GM21390 (cell line): ENCODE measurements around the gene DGKD.

Source experiments
- ATAC-seq: cut with Tn5 transposase; IDR thresholded peaks from one replicate; pipeline ENCODE4 v1.9.1; 2021; ENCODE audit not compliant: unreplicated experiment

DGKD gene

DNA sequence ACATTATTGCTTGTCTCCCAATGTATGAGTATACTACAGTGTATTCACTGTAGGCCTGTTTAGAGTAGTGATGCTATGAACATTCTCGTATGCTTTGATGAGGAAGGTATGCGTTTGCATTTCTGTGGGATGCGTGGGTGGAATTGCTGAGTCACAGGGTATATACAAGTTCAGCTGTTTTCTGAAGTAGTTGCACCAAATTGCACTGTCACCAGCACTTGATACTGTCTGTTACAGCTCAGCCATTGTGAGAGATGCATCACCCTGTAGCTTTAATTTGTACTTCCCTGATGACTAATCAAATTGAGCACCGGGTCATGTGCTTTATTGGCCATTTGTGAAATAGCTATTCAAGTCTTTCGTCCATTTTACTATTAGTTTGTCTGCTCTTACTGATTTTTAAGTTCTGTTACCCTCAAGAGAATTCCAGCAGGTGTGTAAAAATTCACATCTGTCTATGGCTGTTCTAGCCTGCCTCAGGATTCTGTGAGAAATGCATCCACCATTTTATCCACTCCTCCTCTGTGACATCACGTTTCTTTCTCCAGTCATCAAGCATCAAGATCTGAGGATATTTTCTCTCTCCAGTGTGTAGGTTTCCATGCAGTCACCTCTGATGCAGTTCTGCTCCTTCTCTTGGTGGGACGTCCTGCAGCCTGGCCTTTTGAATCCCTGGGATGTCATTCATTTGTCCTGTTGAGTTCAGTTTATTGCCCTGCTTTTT is 72.5 kb downstream of the DGKD start:
- ATAC-seq, result no peak

DNA sequence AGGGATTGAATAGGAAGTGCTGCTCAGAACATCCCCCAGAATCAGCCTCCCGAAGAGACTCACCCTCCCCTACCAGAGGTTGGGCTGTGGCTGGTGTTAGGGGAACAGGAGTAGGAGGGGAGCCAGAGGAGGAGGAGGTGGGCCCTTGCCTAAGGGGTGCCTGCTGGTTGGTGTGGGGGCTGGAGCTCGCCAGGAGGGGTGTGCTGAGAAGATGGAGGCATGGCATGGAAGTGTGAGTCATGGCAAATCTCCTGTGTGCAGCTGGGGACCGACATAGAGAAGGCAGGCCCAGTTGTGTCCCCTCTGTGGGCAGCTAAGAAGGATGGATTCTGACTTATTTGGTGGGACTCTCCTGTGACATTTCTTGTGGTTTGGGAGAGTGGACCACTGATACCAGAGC is 73.7 kb downstream of the DGKD start:
- no peak for ATAC-seq

DNA sequence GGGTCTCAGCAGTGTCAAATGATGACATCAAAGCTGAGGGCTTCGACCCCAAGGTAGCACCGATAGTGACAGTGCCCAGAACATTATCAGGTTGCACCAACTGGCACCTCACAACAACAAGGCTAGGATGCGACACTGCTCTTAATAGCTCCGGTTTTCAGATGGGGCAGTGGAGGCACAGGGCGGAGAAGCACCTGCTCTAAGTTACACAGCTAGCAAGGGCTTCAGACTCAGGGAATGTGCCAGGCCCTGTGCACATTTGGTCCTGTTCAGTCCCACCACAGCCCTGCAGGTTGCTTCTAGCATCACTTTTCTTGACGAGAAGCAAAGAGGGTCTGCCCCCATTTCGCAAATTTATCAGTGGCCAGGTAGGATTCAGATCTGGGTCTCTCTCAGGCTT is 74.1 kb downstream of the DGKD start:
- no peak for ATAC-seq

DNA sequence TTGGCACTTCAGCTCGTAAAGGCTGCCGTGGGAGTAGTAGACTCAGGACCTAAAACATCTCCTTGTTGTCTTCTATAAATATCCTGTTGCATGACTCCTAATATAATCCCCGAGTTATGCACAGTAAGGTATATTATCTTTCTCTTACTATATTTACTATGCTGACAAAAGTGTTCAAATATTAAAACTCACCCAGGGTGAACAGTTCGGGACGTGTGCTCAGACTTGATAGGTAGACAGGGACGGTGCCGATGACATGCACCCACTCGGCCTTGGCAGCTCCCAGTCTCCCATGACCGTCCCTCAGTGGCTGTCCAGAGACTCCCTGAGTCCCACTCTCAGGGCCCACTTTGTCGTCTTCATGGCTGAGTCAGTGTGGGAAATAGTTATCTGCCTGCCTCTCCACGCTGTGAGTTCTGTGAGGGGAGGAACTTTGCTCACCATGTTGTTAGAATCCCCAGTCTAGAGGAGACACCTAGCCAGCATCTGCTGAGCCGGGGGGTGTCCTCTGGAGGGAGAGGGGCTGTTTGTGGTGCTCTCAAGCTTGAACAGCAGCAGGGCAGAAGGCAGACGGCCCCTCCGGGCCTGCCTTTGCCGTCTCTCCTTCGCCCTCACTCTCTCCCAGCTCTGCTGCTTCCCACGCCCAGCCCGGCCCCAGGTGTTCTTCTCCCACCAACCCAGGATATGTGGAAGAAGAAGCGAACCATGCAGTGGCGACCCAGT is 75.0 kb downstream of the DGKD start:
- ATAC-seq, result no peak

DNA sequence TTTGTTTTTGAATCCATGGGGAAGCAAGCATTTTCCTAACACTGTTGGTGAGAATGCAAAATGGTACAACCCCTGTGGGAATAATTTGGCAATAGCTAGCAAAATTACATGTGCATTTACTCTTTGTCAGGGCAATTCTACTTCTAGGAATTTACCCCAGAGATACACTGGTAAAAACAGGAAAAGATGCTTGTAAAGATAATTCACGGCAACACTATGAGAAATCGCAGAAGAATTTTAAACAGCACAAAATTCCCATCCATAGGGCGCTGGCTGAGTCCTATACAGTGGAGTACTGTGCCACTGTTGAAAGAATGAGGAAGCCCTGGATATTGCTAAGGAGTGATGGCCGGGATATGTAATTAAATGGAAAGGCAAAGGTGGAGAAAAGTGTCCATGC is 75.8 kb downstream of the DGKD start:
- ATAC-seq, result no peak

DNA sequence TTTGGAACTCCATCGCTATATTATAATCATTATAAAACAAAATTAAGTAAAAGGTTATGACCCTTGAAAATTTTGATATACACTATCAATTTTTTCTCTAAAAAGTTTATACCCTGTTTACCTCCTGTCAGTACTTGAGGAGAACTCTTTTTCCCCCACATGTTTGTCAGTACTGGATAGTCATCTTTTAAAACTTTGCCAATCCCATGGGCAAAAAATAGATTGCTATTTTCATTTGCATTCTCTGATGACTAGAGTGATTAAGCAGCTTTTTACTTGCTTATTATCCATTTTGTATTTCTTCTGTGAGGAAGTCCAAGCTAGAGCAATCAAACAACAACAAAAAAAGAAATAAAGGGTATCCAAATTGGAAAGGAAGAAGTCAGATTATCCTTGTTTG is 76.4 kb downstream of the DGKD start:
- no peak for ATAC-seq

DNA sequence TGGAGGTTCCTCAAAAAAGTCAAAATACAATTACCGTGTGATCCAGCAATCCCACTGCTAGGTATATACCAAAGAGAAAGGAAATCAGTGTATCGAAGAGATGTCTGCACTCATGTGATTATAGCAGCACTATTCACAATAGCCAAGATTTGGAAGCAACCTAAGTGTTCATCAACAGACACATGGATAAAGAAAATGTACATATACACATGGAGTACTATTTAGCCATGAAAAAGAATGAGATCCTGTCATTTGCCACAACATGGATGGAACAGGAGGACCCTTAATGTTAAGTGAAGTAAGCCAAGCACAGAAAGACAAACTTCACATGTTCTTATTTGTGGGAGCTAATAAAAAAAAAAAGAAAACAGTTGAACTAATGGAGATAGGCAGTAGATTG is 78.7 kb downstream of the DGKD start:
- no peak for ATAC-seq

DNA sequence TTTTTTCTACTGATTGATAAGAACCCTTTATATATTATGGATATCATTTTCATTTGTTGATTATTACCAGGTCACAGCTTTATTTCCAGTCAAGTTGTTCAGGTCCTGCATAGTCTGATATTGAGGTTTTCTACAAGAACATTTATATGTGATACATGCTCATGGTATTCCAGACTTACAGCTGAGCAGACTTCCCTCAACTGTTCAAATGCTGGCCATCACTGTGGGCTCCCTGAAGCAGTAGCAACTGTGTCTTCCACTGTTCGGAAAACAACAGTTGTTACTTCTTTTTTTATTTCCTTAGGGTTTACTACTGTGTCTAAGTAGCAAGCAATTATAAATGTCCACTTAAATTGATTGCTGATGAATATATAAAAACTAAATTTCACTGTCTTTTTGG is 79.5 kb downstream of the DGKD start:
- no peak for ATAC-seq

DNA sequence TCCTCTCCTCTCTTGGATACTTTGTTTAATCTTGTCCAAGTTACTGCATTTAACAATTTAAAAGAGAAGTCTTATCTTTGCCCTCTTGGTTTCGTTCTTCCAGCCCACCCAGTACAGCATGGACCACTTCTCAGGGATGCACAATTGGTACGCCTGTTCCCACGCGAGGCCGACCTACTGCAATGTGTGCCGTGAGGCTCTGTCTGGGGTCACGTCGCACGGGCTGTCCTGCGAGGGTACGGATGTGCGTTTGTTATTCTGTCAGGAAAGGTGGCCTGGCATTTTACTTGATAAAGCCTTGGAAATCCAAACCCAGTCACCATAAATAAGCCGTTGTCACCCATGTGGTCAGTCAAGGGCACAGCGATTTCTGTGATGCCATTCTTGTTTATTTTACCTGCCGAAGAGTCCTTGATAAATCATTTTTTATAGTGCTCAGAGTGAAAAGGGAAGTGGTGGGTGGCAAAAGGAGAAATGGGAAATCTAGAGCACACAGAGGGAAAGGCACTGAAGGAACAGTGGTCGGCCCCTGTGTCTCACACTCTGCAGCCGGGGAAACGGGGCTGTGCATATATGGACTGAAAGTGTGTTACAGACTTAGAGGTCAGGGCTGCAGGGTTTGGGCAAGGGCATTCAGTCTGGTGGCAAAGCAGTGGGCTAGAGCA is 80.5 kb downstream of the DGKD start:
- no peak for ATAC-seq

DNA sequence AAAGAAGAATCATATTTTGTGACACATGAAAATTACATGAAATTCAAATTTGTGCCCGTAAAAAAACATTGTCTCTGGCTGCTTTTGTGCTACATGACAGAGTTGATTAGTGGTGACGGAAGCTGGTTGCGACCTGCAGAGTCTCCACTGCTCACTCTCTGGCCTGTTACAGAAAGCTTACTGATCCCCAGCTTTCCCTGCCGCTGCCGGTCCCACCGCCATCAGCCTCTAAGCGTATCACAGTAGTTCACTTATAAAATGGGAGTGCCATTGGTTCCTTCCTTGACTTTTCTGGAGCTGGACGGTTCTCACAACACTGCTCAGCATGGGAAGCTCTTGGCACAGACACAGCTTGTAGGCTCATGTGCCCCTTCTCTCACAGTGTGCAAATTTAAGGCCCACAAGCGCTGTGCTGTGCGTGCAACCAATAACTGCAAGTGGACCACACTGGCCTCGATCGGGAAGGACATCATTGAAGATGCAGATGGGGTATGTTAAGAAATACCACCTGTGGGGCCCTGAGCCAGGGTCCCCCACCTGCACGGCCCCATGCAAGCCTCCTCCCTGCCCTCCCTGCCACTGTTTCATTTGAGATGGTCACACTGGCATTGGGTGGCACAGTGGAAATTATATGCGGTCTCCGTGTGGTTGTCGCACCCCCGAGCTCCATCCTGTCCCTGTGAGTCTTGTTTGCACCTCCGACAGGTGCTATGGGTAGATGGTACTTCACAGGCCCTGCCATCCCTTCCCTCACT is 81.3 kb downstream of the DGKD start:
- ATAC-seq, result no peak

DNA sequence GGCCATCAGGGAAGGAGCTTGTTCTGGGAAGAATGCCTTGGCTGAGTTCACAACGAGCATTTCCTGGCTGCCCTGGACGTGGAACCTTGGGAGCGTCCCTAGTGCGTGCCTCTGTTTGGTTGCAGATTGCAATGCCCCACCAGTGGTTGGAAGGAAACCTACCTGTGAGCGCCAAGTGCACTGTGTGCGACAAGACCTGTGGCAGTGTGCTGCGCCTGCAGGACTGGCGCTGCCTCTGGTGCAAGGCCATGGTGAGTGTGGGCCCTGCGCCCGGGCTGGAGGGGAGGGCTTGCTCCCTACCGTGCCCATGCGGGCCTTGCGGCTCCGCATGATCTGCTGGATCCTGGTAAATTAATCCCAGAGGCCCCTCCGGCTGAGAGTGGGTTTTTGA is 81.9 kb downstream of the DGKD start:
- ATAC-seq, result no peak

DNA sequence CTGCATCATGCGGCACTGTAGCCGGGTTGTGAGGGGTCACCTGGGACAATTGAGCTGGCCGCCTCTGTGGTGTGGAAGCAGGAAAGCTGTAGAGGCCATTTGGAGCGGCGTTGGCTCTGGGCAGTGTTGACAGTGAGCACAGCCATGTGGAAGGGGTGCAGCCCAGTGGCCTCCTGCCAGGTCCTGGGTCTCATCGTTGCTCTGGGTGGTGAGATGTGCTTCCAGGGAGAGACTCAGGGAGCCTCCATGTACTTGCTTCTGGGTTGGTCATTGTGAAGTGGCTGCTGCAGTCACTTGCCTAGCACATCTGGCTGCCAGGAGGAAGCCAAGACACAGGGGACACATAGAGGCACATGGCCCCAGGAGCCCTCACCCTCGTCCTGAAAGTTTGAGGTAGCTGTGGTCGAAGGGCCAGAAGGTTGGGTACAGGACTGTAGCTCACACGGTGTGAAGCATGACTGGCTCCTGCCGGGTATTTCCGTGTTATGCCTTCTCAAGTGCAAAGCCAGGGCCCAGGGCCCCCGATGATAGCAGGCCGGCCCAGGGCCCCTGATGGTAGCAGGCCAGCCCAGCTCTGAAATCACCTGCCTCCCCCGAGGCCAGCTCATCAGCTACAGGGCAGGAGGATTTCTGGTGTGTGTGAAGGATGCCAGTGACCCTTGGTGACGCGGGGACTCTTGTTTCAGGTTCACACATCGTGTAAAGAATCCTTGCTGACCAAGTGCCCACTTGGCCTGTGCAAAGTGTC is 82.6 kb downstream of the DGKD start:
- no peak for ATAC-seq

DNA sequence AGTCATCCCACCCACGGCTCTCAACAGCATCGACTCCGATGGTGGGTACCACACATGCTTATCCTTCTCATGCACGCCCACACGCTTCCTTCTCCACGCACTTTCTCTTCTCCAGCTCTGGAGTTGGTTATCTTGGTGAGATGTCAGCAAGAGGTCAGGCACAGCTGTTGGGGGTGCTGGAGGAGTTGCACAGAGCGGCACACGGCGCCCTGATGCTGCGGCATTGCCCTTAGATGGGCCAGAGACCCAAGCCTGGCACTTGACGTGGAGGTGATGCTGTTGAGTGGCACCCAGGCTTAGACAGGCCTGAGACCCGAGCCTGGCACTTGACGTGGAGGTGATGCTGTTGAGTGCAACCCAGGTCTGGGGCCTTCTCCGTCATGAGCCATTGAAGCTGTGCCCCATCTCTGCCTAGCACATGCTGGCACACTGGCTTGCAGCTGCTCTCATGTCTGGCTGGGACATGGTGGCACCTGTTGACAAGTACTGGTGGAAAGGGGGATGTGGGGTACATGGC is 83.2 kb downstream of the DGKD start:
- ATAC-seq, result no peak

DNA sequence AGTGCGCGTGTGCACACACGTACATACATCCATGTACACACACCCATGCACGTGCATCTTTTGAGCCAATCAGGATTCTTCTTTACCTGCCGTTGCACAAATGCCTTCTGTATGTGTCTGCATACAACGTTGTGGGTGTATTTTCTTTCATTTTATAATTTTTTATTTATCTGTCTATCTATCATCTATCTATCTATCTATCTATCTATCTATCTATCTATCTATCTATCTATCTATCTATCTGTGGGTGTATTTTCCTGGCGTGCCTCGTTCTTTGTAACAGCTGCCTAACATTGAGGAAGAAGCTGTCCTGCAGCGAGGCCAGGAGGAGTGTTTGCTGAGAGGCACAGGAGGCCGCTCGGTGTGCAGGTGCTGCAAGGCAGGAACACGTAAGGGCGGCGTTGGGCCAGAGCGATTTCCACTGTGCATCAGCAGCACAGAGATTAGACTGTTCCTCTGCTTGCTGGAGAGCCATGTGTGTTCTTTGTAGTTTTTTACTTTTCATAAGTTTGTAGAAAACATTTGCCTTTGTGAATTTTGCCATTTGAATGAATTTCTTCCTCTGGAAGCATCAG is 84.4 kb downstream of the DGKD start:
- no peak for ATAC-seq

DNA sequence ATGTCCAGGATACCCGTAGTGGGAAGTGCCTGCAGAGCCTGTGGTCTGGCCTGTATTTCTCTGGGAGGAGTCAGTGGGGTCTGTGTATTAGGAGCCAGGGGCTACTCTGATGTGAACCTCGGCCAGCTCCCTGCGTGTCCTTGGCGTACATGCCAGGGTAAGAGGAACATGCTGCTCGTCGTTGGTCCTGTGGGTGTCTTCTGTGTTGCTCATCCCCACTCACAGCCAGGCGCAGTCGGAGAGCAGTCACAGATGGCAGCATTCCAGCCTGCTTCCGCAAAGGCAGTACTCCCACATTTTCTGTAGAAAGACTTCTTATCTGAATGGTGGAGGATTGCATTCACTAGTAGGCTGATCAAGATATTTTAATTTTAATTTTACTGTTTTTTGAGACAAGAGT is 84.9 kb downstream of the DGKD start:
- no peak for ATAC-seq

DNA sequence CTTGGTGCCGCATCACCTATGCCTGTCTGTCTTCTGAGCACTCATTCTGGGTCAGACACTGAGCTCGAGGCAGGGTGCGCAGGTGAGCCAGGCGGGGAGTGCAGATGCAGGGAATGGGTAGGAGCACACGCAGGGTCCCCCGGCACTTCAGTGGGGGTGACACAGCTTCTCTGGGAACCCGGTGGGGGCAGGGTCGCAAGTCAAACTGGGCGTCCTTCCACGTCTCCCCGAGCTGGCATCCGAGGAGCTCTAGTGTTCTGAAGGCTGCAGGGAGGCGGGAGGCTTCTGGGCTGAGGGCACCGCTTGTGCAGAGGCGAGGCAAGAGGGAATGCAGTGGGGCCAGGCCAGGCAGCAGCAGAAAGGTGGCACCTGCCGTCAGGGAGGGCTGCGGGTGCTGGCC is 86.0 kb downstream of the DGKD start:
- ATAC-seq, result no peak

DNA sequence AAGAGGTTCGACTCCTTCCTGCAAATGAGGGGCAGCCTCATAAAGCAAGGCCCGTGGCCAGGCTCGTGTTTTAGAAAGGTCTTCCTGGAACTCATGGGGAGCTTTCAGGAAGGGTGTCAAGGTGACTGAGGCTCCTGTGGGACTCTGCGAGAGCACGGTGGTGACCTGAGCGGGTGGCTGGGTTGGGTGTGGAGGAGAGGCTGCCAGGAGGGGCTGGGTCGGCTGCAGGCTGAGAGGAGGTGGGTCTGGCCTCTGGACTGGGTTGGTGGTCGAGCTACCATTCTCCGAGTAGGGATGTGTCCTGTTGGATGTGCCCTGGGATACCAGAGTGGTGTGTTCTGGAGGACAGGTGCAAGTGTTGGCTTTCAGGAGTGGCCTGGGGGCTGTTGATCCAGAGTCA is 86.4 kb downstream of the DGKD start:
- ATAC-seq, result no peak

DNA sequence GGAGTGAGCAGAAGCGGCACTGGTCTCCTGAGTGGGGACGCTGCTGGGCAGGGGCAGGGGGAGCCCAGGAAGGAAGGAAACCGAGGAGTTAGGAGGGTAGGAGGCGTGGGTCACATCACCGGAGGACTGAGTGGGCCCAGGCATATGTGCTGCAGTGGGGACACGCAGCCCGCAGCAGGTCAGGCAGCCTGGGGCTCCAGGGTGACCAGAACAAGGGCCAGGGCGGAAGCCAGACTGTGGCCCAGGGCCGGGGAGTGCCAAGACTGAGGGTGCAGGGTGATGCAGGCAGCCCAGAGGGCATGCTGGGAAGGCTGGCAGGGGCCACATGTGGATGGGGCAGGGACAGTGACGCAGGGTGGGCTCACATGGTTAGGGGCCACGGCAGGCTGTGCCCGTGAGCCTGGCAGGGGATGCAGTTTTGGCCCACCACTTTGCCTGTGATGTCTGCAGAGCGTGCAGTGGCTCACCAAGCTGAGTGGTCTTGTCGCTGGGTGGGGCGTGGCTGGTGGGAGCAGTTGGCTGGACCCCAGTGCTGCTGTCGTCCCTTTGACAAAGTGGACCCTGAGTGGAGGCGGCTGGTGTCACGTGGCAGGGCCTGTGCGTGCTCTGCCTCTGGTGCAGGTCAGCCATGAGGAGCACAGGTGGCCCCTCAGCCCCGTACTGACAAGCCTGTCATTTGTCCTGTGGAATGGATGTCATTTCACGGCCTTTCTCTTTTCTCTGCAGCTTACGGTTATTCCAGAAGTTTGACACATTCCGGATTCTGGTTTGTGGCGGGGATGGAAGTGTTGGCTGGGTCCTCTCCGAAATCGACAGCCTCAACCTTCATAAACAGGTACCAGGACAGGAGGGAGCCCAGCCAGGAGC is 87.1 kb downstream of the DGKD start:
- ATAC-seq, result no peak

DNA sequence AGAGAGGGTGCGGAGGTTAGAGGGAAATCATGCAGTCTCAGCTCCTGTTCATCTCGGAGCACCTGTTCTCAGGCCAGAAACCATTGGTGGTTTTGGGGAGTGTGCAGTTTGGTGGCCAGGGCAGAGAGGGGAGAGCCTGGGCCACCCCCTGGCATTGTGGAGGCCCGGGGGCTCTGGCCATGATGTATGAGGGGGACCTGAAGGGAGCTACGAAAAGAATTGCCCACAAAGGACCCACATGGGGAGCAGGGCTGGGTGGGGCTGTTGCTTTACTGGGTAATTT is 87.7 kb downstream of the DGKD start:
- ATAC-seq, result no peak
